Fibroblast of skin of left biceps (primary cell): Measurements from ENCODE around the gene RCAN3.
"Not testable (repeated sequence)": the region's sequence is repeated elsewhere in the genome, so short reads cannot be mapped to it uniquely, and the experiment has no call there.

ENCODE experiments used
- DNase-seq, 2 experiments: peaks; one replicate each; pipeline ENCODE4 v3.0.0-alpha.2; 2013; ENCODE audit warnings: low read depth in 2 of 2

The RCAN3 gene

DNA sequence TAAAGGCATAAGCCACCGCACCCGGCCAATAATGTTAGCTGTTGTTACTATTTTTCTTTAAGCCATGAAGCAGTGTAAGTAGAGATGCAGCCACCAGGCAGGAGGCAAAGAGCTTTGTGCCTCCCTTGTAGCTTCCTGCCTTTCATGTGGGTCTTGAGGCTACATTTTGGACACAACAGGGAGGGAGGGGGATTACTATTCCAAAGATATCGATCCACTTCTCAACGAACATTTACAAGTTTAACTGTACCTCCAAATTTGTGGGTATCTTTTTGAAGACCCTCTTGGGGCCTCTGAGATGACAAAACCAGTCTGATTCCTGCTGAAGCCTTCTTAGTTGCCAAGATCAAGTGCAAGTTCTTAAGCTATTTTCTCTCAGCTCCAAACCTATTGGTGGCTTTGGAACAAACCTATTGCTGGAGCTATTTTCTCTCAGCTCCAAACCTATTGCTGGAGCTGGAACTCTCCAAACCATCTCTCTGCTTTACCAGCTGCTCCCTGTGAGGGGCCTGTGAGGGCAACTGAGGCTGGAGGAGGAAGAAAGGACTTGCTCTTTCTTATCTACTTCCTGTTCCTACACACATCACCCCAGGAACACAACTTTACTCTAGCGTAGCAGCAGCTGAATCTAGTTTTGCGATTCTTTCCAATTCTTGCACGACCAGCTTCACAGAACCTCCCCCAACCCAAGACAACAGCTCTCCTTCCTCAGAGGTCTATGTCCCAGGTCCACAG lies 16.1 kb upstream of the RCAN3 start:
- DNase-seq = no peak

DNA sequence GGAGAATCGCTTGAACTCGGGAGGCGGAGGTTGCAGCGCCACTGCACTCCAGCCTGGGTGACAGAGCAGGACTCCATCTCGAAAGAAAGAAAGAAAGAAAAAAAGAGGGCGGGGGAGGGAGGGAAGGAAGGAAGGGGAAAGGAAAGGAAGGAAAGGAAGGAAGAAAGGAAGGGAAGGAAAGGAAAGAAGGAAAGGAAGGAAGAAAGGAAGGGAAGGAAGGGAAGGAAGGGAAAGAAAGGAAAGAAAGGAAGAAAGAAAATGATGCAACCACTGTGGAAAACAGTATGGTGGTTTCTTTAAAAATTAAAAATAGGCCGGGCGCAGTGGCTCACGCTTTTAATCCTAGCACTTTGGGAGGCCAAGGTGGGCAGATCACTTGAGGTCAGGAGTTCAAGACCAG lies 15.2 kb upstream of the RCAN3 start:
- DNase-seq = no peak

DNA sequence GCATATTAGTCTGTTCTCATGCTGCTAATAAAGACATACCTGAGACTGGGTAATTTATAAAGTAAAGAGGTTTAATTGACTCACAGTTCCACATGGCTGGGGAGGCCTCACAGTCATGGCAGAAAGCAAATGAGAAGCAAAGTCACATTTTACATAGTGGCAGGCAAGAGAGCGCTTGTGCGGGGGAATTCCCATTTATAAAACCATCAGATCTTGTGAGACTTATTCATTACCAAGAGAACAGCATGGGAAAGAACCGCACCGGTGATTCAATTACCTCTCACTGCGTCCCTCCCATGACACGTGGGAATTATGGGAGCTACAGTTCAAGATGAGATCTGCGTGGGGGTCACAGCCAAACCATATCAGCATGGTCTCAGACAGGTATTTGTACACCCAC lies 14.5 kb upstream of the RCAN3 start:
- DNase-seq = not testable (repeated sequence)

DNA sequence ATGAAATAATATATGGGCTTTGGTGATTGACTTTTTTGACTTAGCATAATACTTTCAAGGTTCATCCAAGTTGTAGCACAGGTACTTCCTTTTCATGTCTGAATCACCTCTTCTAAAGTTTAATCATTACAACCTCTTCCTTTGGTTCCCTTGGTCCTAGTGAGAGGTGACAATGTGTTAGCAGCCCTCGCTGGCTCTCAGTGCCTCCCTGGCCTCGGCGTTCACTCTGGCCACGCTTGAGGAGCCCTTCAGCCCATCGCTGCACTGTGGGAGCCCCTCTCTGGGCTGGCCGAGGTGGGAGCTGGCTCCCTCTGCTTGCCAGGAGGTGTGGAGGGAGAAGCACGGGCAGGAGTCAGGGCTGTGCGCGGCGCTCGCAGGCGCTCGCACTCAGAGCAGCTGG lies 13.0 kb upstream of the RCAN3 start:
- DNase-seq = no peak

DNA sequence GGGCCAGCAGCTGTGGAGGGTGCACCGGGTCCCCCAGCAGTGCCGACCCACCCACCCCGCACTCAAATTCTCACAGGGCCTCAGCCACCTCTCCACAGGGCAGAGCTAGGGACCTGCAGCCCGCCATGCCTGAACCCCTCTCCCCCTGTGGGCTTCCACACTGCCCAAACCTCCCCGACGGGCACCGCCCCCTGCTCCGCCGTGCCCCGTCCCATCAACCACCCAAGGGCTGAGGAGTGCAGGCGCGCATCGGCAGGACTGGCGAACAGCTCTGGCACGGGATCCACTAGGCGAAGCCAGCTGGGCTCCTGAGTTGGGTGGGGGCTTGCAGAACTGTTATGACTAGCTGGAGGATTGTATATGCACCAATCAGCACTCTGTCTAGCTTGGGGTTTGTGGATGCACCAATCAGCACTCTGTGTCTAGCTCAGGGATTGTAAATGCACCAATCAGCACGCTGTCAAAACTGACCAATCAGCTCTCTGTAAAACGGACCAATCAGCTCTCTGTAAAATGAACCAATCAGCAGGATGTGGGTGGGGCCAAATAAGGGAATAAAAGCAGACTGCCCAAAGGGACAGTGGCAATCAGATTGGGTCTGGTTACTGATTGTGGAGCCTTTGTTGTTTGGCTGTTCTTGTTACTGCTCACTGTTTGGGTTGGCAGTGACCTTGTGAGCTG lies 12.4 kb upstream of the RCAN3 start:
- DNase-seq = no peak

DNA sequence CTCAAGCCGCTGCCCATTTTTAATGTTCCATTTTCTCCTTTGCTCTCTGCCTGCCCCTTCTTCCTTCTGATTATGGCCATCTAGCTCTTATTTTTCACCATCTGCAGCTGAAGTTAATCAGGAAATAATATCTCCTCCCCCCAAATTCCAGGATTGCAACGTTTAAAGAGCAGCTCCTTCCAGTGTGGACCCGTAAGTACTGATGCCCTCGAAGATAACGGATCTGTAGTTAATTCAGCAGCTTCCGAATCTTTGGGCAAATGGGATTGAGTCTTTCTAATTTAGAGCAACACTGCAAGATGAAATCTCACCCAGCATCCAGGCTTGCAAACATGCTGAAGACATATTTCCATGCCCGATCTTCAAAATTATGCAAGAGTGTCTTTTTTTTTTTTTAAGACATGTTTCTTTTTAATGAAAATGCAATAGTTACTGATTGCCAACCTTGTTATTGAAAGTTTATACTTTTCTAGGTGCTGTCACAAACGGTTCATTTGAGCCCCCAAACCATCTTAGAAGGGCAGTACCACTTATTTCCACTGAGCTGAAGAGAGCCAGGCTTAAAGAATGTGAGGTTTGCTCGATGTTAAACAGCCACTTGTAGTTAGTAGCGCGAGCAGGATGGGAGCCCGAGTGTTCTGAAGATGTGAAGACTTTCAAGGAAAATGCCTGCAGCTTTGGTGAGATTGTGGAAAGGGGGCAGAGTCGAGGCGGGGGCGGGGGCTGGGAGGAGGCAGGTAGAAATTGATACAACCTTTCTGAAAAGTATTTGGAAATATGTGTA lies 10.9 kb upstream of the RCAN3 start:
- DNase-seq = no peak

DNA sequence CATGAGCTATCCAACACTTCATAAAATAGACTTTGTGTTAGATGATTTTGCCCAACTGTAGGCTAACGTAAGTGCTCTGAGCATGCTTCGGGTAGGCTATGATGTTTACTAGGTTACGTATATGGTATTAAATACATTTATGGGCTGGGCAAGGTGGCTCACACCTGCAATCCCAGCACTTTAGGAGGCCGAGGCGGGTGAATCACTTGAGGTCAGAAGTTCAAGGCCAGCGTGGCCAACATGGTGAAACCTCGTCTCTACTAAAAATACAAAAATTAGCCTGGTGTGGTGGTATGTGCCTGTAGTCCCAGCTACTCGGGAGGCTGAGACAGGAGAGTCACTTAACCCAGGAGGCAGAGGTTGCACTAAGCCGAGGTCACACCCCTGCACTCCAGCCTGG lies 9.7 kb upstream of the RCAN3 start:
- DNase-seq = not testable (repeated sequence)

DNA sequence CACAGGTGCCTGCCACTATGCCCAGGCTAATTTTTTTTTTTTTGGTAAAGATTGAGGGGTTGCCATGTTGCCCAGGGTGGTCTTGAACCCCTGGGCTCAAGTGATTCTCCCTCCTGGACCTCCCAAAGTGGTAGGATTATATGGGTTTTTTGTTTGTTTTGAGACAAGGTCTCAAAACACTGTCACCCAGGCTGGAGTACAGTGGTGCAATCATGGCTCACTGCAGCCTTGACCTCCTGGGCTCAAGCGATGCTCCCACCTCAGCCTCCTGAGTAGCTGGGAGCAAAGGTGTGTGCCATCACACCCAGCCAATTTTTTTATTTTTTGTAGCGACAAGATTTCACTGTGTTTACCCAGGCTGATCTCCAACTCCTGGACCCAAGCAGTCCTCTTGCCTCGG lies 8.9 kb upstream of the RCAN3 start:
- DNase-seq = no peak

DNA sequence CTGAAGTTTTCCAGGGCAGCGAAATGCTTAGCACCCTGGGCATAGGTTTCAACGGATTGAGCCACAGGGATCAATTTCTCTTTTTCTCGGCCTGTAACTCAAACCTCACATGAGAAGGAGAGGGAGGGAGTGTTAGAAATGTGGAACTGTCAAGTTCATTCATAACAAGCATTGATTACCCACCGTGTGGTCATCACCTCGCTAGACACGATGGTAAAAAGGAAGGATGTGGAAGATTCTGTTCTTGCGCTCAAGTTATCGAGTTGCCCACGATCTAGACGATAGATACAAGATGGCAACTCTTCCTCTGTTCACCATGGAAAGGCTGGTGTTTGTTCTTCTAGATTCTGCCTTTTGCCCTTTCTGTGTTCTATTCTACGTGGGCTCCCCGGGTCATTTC lies 4.0 kb upstream of the RCAN3 start:
- no peak for DNase-seq

DNA sequence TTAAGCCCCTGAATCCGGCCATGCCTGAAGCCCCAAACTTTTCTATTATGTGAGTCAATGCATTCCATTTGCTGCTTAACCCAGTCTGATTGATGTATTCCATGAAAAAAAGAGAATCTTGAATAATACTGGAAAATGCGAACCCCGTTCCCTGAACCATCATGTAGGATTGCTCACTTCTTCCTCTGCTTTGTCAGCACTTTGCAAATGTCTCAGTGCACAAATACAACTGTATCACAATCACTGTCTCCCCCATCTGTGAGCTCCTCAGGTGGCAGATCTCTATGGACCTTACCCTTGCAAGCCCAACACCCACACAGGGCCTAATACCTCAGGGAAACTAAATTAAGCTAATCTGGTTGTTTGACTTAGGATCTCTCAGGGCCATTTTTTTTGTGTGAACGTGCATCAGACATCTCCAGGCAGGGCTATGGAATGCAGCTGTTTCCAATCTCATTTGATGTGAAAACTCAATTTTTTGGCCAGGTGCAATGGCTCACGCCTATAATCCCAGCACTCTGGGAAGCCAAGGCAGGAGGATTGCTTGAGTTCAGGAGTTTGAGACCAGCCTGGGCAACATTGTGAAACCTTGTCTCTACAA lies 2.1 kb upstream of the RCAN3 start:
- no peak for DNase-seq

DNA sequence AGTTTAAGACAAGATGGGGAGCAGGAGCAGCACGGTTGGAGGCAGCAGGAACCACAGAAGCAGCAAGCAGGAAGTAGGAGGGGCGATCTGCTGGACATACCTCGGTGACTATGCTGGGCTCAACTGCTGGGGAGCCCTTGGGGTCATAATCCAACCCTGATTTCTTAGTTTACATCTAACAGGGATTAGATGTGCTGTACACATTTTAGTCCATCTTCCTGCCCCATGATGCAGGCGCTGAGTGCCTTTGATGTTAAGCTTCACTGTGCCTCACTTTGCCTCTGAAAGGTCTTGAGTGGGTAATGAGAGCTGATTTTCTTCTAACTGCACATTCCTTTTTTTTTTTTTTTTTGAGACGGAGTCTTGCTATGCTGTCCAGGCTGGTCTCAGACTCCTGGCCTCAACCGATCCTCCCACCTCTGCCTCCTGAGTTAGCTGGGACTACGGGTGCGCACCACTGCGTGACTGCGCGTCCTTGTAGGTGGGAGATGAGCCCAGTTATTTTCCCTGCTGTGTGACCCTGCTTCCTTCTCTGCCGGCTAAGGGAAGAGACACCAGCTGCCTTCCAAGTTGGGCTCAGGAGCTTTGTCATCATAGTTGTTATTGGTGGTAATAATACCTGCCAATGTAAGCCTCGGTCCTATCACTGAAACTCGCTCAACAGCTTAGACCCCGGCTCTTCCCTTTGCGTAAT lies 1.1 kb upstream of the RCAN3 start:
- no peak for DNase-seq

DNA sequence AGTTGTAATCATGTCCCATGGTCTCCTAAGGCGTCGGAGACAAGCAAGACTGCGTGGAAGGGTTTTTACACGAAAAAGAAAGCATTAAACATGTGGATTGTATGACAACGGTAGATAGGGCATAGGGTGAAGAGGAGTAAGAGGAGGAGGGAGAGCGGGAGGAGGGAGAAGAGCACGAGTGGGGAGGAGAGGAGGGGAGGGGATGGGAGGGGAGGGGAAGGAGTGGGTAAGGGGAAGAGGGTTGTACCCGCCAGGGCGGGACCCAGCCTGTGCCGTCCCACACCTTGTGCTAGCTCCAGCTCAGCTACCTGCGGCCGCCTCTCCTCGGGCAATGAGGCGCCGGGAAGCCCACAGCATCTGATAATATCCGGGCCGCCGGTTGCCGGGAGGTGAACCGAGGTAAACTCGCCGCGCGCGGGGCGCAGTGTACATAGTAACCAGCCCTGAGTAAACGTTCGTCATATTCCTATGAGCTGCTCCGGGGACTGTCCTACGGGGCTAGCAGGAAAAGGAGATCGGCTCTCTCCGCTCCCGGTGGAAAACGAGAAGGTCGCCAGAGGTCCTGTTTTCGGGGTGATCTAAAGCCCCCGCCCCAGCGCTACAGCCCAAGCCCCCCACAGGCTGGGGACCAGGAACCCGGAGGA lies 449 bp upstream of the RCAN3 start:
- peak in 1 of 2 experiments; percentile 9 for DNase-seq

DNA sequence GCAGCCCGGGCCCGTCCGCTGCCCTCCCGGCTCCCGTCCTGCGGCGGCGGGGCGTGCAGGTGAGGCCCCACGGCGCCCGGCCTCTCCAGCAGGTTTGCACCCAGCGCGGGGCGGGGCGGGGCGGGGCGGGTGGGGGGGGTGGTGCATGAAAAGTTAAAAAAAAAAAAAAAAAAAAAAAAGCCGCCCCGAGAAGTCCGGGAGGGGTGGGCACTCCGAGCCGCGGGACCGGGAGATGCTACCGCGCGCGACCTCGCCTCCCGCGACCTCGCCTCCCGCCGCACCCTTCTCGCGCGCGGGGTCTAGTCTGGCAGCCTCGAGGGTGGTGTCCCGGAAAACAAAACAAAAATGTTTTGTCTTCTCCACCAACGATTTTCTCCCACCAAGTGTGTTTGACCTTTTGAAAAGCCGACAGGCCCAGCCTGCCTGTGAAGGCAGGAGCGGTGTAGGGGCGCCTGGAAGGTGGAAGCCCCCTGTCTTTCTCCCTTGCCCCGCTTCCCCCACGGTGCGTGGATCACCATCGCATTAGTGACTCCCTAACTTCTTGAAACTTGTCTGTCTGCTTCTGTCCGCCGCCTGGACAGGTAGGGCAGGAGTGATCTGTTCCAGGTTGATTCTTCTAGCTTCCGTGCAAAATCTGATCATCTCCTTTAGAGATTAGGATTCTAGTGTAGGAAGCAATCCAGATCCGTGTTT lies 569 bp downstream of the RCAN3 start:
- no peak for DNase-seq

DNA sequence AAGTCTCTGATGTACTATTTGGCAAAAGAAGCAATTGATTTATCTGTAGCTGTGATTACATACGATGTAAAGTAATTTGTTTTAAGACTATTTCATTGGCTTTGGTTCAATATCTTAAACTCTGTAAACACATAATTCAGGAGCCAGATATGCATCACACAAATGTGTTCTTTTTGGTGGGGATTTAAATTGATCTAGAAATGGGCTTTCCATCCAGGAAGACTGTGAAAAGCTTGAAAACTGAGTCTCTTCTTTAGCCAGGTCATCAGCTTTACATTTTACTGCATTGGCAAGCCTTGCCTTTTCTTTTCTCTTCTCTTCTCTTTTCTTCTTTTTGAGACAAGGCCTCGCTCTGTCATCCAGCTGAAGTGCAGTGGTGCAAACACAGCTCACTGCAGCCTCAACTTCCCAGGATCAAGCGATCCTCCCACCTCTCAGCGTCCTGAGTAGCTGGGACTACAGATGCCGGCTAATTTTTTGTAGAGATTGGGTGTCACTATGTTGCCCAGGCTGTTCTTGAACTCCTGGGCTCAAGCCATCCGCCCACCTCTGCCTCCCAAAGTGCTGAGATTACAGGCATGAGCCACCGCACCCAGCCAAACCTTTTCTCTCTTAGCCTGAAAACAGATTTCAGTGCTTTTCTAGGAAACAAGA lies 1.4 kb downstream of the RCAN3 start:
- no peak for DNase-seq

DNA sequence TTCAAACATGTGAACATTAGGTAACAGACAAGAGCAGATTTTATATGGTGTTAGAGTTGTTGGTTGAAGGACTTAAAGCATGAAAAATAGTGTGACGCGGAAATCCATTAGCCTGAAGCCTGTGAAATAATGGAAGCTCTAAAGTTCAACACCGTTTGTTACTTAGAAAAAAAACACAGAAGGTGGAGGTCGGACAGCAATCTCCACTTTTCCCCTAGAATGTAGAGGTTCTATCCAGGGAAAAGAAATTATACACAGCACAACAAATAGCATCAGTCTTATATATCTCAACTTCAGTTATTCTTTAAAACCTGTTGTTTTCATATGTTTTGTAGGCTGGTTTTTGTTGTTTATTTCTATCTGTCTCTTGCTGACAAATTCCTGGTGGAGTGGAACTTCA lies 1.9 kb downstream of the RCAN3 start:
- no peak for DNase-seq

DNA sequence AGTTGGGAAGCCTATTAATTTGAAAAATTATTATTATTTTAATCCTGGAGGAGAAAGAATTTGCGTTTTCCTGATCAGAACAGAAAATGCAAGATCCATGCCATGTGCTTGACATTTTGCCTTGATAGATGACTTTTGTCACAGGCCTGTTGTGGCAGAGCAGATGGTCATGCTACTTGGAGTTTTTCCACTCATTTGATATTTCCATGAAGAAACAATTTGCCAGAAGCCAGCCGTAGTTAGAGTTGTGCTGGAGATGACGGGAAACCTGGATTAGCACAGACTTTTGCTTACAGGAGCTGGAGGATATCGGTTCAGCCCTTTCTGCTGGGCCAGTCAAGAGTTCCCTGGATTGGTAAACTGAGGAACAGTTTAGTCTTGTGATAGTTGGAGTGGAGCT lies 3.2 kb downstream of the RCAN3 start:
- DNase-seq = no peak

DNA sequence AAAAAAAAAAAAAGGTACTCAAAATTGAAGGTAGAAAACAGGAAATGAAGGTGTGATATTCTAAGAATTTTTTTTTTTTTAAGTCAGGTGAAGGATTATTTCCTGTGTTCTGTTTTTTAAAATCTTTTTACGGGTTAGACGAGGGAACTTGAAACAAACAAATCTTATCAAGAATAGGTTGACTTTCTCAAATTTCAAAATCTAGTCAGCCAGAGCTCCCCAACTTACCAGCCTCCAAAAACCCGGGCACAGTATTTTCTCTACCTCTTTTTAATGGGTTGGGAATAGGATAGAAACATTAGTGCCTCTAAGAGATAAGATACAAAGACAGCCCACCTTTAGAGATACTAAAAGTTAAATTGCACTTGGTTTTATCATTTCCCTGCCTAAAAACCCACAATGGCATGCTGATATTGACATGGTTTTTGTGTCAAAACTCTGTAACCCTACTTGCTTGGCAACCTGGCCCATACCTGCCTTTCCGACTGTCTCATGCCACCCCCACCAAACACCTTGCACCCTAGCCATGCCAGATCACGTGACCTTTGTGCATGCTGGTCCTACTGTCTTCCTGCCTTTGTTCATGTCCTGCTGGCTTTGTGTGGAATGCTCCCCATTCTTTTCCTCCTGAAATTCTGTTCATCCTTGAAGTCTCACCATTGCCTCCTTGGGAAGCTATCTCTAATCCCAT lies 4.2 kb downstream of the RCAN3 start:
- no peak for DNase-seq

DNA sequence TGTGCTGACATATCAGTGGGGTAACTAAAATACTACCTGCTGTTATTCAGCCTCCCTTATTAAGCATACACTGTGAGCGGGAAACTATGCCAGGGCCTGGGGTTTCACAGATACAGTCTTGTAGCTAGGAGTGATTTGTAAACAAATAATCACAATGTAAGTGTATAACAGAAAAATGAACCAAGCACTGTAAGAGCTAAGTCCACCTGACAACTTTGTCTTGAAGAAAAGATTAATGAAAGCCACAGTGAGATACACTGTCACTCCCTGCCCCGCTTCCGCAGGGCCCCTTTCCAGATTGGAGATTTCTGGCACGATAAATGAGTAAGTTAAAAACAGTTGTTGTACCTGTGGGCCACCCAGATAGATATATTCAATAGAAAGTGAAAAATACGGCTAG lies 4.8 kb downstream of the RCAN3 start:
- DNase-seq = no peak

DNA sequence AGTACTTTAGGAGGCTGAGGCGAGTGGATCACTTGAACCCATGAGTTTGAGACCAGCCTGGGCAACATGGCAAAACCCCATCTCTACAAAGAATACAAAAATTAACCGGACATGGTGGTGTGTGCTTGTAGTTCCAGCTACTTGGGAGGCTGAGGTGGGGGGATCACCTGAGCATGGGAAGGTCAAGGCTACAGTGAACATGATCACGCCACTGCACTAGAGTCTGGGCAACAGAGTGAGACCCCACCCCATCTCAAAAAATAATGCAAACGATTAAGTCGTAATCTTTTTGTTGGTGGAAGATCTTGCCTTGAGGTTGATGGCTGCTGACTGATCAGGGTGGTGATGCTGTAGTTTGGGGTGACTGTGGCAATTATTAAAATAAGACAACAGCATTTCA lies 6.3 kb downstream of the RCAN3 start:
- DNase-seq = no peak

DNA sequence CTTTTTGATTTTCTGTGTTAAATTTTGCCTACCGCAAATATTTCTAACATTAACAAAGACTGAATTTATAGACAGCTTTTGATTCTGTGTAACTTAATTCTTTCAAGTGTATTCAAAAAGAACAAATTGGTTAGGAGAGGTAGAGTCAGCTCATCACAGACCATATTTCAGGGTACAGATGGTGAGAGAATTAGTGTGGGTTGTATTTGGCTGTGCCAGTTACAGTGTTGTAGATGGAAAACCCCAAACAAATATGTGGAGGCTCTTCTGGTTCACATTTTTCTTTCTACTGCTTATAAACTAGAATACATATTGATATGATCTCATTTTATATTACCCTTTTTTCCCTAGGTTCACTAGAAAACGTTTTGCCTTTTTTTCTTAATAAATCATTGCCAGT lies 11.1 kb downstream of the RCAN3 start:
- no peak for DNase-seq
